GM21528 (cell line): ENCODE data around the gene DOCK9.
"Not testable (repeated sequence)": the region's sequence is repeated elsewhere in the genome, so short reads cannot be mapped to it uniquely, and the experiment has no call there.

Experiments
- ATAC-seq: cut with Tn5 transposase; IDR thresholded peaks from one replicate; pipeline ENCODE4 v1.9.1; 2021; ENCODE audit warnings: mild to moderate bottlenecking, moderate library complexity; ENCODE audit not compliant: unreplicated experiment, low FRiP score

Gene DOCK9

DNA sequence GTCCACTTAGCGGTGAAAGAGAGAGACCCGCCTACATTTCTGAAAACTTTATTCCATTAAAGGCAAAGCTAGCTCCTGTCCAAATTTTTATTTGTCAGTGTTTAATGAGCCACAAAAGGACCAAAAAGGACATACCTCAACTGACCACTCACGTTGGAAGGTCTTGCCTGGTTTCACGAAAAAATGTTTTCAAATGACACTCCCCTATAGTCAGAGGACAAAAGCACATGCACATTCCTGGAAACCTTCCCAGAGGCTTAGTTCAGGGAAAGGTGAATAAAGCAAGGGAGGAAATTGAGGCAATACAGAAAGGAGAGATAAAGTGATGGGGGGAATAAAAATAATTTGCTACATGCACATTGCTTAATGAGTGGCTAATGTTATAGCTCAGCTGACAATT is 55.6 kb downstream of the DOCK9 start:
- no peak for ATAC-seq

DNA sequence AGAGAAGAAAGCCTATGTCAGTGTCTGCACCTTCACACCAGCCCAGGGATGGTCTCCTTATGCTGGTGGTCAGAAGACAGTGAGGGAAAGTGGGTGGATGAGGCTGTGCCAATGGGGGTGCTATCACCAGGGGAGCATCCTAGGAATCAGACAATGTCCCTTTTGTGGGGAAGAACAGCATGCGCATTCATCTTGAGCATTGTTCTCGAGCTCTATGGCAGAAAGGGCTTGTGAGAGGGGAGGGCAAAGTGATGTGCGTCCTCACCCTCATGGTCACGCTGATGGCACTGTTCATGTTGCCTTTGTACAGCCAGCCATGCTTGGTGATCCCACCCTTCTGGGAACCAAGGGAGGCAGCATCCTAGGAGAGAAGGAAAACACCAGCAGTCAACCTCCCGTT is 56.1 kb downstream of the DOCK9 start:
- ATAC-seq: no peak

DNA sequence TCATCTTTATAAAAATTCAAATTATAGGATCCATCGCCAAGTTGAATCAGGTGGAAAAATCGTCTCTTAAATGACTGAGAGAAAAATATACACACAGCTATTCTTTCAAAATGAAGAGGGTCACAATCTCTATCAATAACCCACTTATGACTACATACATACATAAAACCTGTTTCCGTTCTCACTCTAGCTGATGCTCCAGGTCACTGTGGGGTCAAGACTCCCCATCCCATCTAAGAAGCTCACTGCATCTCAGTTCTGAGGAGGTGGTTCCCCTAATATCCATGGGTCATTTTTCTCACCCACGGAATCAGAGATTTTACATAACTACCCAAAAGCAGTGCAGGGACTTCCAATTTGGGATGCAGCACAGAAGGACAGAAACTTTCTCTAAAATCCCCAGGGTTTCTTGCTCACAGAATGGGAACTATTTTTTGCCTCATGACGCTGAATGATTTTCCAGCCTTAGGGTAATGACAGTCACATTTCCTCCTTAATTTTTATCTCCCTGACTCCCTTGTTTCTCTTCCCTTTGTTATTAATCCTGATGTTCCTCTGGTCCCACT is 56.8 kb downstream of the DOCK9 start:
- no peak for ATAC-seq

DNA sequence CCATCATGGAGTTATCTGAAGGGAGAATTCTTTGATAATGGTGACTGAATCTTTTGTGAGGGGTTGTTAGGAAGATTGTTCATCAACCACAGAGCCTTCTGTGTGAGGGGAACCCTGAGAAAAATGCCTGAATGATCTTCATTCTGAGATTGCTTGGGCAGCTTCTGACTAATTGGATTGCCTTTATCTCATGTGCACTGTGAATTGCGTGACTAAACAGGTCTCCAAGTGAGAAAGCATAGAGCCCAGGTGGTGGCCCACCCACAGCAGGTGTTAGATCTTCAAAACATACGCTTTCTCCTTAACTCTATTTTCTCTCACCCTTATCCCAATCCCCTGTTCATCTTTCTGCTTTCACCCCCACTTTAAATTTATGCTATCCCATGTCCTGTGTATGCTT is 58.3 kb downstream of the DOCK9 start:
- no peak for ATAC-seq

DNA sequence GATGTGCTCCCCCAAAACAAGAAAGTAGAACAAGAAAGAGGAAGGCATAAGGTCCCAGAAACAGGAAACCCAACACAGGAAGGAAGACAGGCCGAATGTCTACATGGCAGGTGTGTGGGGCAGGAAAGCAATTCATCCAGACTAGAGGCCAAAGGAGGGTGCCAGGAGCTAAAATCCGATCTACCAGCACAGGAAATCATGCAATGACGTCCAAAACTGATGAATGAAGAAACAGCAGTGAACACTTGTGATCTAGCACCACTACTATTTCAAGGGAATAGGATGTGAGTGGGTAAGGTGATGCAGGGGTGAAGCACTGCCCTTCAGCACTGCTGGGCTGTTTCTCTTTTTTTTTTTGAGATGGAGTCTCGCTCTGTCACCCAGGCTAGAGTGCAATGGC is 59.1 kb downstream of the DOCK9 start:
- no peak for ATAC-seq

DNA sequence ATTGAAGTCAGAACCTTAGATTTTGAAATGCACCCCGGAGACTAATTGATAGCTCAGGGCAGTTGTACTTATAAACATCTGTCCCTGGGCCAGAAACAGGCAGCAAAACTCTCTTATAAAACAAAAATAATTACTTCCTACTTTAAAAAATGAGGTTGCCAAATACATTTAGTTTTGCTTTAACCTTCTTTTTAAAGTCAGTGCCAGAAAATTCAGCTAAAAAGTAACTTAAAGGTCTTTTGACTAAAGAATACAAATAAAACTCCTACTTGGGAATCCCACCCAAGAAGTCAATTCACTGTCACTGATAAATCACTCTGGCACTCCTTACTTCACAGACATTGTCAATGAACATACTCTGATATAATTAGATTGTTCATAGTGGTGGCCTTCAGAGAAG is 60.7 kb downstream of the DOCK9 start:
- ATAC-seq: no peak

DNA sequence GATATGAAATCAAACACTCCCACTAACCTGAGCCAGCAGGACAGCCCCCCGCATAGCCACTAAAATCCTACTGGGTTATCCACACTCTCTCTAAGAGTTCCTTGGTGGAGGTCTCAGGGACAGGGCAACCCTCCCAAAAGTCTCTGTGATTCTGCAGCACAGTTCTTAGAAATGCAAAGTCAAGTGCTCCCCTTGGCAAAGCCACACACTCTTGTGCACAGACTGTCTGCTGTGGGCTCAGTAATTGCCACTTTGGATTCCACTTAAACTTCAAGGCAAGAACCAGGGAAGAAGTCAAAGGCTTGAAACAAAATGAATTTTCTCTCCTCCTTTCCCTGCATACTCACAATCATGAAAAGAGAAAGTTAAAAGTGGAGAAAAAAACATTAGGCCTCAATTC is 61.5 kb downstream of the DOCK9 start:
- no peak for ATAC-seq

DNA sequence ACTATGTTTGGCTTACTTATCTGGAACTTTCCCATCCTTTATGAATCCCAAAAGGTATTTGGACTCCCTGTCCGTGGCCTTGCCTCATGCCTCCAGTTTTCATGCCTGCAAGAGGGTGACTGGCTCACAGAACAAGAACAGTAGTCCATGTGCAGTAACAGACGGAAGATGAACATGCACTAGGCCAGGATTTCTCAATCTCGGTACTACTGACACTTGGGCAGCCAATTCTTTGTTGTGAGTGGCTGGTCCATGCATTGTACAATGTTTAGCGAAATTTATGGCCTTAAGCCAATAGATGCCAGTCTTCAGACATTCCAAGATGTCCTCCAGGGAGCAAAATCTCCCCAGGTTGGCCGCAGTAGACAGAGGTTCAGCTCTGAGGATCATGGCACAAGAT is 61.9 kb downstream of the DOCK9 start:
- no peak for ATAC-seq

DNA sequence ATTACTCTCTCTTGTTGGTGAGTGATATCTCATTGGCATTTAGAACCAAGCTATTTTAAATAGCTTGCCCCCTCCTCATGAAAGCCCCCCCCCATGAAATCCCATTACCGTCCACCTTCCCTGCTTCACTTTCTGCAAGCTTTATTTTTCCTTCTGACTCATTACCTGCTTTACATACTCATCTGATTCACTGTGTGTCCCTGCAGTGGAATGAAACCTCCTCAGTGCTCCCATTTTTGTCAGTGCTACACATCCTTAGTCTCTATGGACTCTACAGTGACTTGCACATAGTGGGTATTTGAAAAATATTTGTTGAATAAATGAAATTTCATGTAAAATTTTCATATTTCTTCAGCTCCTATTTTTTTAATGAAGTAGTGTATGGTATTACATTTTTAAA is 62.3 kb downstream of the DOCK9 start:
- no peak for ATAC-seq

DNA sequence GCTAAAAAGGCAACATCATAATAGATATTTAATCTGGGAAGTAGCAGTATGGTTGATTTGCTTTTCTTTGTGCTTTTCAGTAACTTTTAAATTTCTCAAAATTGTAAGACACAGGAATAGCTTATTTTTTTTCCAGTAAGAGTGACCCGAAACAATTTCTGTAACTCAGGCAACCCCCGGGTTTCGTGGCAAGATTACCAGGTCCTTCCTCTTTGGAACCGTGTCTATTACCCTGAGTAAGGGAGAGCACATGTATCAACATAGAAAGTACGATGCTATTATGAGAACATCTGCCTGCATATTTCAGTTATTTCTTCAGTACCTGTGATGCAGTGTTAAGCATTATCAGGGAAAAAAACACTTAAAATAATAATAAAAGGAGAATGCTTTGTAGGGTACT is 64.1 kb downstream of the DOCK9 start:
- no peak for ATAC-seq

DNA sequence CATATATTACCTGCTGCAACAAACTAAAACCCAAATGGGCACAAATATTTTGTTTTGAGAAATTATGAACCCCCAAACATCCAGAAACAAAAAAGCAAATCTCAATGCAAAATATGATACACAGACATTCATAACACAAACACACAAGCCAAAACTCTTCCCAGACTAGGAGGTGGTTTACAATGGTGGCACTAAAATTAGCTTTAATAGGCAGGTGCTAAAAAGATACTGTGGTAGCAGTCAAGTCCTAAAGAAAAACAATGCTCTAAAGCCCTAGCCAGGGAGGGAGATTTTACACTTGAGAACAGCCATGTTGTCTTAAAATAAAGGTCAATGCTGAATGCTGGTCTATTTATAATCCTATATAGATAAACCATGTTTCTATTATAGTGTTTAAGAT is 65.0 kb downstream of the DOCK9 start:
- ATAC-seq: no peak

DNA sequence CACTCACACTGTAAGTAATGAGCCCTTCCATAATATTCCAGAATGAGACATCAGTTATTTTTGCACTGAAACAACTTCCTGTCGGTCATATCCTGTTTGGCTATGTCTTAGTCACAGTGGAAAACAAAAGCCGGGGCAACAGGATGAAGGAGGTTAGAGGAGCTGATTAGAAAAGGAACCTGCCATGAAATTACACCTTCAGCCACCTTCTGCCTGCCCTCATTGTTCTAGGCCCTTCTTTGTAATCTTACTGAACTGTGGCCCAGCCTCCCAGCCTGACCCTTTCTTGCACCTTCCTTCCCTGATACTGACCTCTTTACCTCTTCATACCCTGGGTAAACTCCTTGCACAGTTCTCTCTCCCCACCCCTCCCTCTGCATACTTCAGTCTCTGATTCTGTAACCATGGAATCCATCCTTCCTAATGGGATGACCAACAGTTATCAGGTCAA is 67.3 kb downstream of the DOCK9 start:
- no peak for ATAC-seq

DNA sequence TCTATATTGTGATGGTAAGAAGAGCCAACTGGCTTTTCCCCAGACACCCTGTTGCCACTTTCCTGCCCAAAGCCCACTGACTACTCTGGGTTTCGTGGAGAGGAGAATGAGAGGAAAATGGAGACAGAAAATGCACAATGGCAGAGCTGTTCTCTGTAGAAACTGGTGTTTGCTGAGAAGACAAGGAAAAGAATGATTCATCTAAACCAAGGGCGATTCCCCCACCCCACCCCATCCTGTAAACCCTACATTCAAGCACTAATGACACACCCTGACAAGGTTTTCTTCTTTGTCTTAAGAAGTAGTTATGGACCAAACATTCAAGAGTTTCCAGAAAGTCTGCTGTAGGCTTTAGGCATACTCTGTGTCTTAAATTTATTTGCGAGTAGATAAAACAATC is 68.8 kb downstream of the DOCK9 start:
- ATAC-seq: no peak

DNA sequence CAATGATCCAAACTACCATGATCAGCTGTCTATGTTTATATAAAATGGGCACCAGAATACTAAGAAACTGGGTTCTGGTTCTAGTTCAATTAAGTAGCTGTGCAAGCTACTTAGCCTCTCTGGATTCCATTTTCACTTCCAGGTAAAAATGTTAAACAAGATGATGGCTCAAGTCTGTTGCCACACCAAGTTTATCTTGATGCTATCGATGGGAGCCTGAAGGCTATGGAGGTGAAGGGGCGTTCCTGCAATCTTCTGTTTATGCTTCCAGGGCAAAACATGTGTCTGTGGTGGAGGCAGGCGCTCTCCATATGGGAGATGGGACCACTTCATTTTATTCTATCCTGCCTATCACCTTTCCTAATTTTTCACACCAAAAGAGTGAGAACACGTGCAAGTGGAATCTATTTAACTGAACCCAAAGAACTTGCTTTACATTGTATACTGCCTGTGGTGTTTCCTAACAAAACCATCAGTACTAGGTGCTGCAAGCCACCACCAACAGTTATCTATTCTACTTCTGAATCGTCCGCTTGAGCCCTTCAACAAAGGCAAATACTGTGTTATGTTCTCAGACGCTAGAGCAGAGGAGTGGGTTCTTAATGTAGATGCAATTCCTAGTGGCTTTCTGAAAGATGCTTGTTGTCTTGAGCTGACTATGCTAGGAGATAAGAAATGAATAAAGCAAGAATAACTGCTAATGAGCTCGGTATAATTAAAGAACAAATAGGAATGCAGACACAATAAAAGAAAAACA is 70.9 kb downstream of the DOCK9 start:
- ATAC-seq: no peak

DNA sequence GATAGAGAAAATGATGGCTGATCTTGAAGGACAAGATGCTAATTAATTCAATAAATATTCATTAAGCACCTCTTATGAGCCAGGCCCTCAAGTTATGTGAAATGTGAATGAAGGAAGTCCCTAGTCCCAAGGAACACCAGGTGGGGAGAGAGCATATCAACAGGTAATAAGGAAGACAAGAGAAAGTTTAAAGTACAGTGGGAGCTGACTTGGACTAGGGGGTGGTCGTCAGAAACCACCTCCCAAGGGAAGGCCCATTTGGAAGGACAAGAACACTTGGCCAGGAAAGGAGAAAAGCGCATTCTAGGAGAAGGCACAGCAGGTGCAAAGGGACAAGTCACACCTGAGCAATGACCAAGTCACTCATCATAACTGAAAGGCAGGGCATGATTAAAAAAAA is 72.7 kb downstream of the DOCK9 start:
- no peak for ATAC-seq

DNA sequence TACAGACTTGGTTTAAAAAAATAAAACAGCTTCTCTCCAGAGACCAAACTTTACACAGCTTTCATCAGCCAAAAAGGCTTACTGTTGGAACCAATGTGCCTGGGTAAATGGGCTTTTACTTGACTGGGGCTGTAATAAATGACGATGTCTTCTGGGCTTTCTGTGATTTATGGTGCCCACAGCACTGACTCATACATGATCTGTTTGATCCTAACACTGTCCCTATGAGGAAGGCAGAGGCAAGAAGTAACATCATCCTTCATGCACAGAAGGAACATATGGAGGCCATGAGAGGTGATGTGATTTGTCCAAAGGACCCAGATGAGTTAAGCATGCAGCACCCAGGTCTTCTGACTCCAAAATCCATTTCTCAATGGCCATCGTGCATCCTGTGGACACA is 77.4 kb downstream of the DOCK9 start:
- no peak for ATAC-seq

DNA sequence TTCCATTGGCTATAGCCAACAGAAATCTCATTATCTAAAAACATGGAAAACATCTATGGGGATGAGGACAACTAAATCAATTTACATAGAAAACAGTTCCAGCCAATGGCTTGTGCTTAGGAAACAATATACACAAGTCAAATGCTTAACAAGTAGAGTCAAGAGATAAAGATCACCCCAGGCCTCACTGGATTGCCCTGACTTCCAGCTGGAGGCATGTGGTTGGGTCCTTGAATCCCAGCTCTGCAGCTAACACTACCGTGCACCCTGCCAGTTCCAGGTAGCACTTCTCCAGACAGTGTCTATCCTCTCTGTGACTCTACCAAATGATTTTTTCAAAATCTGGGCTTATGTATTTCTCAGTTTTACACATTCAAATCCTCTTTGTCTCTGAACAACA is 80.2 kb downstream of the DOCK9 start:
- ATAC-seq: no peak

DNA sequence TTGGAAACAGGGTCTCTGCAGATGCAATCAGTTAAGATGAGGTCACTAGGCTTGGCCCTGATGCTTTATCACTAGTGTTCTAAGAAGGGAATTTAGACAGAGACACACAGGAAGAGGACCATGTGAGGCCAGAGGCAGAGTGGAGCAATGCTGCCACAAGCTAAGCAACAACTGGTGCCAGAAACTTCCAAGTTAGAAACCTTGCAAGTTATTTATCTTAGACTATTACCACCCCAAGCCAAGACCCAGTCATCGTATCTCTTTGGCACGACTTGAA is 81.1 kb downstream of the DOCK9 start:
- no peak for ATAC-seq

DNA sequence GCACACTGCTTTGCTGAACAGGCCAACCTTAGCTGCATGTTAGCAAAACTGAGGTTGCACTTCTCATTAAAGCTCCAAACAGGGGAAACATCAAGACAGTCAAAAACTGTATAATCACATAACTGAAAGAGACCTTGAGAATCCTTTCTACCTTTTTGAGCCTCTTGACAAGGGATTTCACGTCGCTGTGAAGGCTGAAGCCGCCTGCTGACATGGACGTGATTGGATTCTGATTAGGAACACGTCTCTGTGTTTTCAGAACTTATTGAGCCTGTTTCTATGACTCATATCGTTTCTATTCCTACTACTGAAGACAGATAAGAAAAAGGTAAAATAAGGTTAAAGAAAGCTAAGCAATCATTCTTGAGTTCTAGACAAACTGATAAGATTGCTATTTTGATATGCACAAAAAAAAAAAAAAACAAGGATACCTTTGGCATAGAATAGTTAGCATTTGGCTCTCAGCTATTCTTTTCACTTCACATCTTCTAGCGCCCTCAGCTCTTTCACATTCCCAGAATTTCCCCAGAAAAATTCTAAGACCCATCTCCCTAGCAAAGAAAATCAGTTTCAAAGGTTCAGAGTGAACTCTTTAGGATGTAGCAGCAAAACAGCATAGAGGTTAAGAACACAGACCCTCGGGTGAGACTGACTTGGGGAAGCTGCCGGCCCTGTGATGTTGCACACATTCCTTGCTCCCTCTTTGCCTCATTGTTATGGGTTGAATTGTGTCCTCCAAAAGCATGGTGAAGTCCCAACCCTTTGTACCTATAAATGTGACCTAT is 81.6 kb downstream of the DOCK9 start:
- no peak for ATAC-seq

DNA sequence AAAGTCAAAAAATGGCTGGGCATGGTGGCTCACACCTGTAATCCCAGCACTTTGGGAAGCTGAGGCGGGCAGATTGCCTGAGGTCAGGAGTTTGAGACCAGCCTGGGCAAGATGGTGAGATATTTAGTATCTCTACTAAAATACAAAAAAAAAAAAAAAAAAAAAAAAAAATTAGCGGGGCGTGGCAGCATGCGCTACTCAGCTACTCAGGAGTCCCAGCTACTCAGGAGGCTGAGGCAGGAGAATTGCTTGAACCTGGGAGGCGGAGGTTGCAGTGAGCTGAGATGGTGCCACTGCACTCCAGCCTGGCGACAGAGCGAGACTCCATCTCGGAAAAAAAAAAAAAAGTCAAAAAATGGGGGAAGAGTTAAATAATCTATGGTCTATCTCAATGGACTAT is 83.0 kb downstream of the DOCK9 start:
- ATAC-seq: not testable (repeated sequence)

DNA sequence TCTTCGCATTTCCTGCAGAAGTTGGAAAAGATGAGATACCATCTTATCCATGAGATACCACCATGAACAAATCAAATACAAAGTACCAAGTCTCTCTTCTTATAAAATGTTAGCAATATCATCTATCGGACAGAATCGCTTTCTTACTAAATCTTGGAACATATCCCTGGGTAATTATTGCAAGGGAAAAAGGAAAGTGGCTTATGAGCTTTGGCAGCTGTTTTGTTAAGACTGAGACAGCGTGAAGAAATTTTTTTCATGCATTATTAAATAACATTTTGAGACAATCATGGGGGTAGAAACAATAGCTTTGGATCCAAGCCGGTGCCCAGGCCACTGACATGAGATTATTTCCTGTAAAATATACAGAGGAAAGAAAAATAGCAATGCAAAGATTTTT is 84.5 kb downstream of the DOCK9 start:
- no peak for ATAC-seq

DNA sequence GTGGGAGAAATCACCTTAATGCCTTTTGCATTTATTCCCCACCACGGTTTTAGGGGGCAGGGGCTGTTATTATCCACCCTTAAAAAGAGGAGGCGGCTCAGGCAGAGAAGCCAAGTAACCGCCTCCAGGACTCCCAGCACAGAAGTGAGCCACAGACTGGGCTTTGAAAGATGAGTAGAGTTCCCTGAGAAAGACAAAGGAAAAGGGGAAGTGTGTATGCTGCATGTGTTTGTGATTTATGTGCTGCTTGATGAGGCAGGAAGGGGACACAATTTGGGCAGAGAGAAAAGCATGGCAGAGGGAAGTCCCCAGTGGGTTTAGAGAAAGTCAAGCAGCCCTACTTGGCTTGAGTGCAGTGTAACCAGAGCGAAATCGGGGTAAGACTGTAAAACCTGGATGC is 85.0 kb downstream of the DOCK9 start:
- ATAC-seq: no peak
